Ovary (tissue), 3 donors: Measurements from ENCODE around the gene GUCY1B1.

ENCODE experiments used
- CTCF ChIP-seq, 3 donors: fragments of 450-650 bp in 2 of 3; fragments of 200-600 bp in 1 of 3; IDR thresholded peaks; one replicate each; pipeline versions ENCODE4 v1.5.1 to v1.8.0; 2016 to 2022; ENCODE audit warnings: antibody characterized with exemption in 3 of 3, mild to moderate bottlenecking in 1 of 3
- EP300 ChIP-seq: sonication (generic); formaldehyde crosslinking; IDR thresholded peaks from one replicate; pipeline ENCODE4 v1.6.1; 2017; ENCODE audit warnings: antibody characterized with exemption
- POLR2A ChIP-seq: fragments of 450-650 bp; IDR thresholded peaks from one replicate; pipeline ENCODE4 v1.6.1; 2017; ENCODE audit warnings: antibody characterized with exemption, mild to moderate bottlenecking, moderate library complexity
- donor health status: DM: no; HTN: no; CAD: no.

- TF ChIP-seq POLR2A (no peak), CTCF (IDR thresholded peaks at IDR 0.05) (no peak), EP300 (no peak)
Measured at GRCh38 chr4:155819066-155819465, 60.2 kb downstream of the GUCY1B1 start.
